Liver (tissue), 9 donors: ENCODE data around the gene LEMD1. TPM values are rescaled to one million over a fixed set of nuclear protein-coding genes. Genes with fewer than 3 reads are reported as not detected.

Experiments used
- DNase-seq: peaks from one replicate; pipeline ENCODE4 v3.0.0-alpha.2; 2017; ENCODE audit warnings: low spot score
- H3K27ac ChIP-seq, 2 donors: one replicate each; pipeline ENCODE4 v1.7.0; 2013; ENCODE audit warnings: inconsistent platforms in 2 of 2, low read length in 2 of 2, control low read depth in 1 of 2, low read depth in 1 of 2, mild to moderate bottlenecking in 1 of 2
- H3K27me3 ChIP-seq, 4 donors: one replicate each; pipeline versions ENCODE4 v1.6.1 to v1.7.0; 2013; ENCODE audit warnings: low read length in 3 of 4, inconsistent platforms in 1 of 4, mild to moderate bottlenecking in 1 of 4, moderate library complexity in 1 of 4; ENCODE audit not compliant: control insufficient read depth in 4 of 4, insufficient read depth in 4 of 4
- H3K36me3 ChIP-seq, 4 donors: one replicate each; pipeline versions ENCODE4 v1.6.1 to v1.7.0; 2013; ENCODE audit warnings: low read length in 3 of 4, mild to moderate bottlenecking in 3 of 4, low read depth in 1 of 4, moderate library complexity in 1 of 4; ENCODE audit not compliant: control insufficient read depth in 4 of 4, insufficient read depth in 3 of 4
- H3K4me1 ChIP-seq, 4 donors: one replicate each; pipeline versions ENCODE4 v1.6.1 to v1.7.0; 2013; ENCODE audit warnings: low read length in 3 of 4, mild to moderate bottlenecking in 3 of 4, moderate library complexity in 1 of 4; ENCODE audit not compliant: control insufficient read depth in 4 of 4, insufficient read depth in 4 of 4
- H3K4me3 ChIP-seq, 3 donors: one replicate each; pipeline versions ENCODE4 v1.6.1 to v1.7.0; 2013; ENCODE audit warnings: low read length in 3 of 3, control low read depth in 1 of 3, low read depth in 1 of 3, mild to moderate bottlenecking in 1 of 3
- H3K9ac ChIP-seq, 2 donors: one replicate each; pipeline ENCODE4 v1.7.0; 2013; ENCODE audit warnings: low read length in 2 of 2, mild to moderate bottlenecking in 2 of 2, moderate library complexity in 2 of 2, control low read depth in 1 of 2, low read depth in 1 of 2
- H3K9me3 ChIP-seq, 4 donors: one replicate each; pipeline versions ENCODE4 v1.6.1 to v1.7.0; 2013; ENCODE audit warnings: low read length in 3 of 4; ENCODE audit not compliant: control insufficient read depth in 4 of 4
- CTCF ChIP-seq: fragments of 150-350 bp; IDR thresholded peaks from 2 replicates; pipeline ENCODE4 v1.5.1; 2017; ENCODE audit warnings: improper control_type of control experiment, low read depth, low read length; ENCODE audit not compliant: missing input control
- EGR1 ChIP-seq, 2 donors: IDR thresholded peaks; 2 replicates each; pipeline ENCODE4 v1.6.1; 2016 to 2018; ENCODE audit warnings: antibody characterized with exemption in 2 of 2, low read depth in 2 of 2
- FOXA2 ChIP-seq: IDR thresholded peaks from 2 replicates; pipeline ENCODE4 v1.6.1; 2016; ENCODE audit warnings: antibody characterized with exemption
- GABPA ChIP-seq, 2 donors: IDR thresholded peaks in 1 of 2; conservative IDR thresholded peaks in 1 of 2; 2 replicates each; pipeline ENCODE4 v1.6.1; 2016; ENCODE audit warnings: antibody characterized with exemption in 2 of 2, mild to moderate bottlenecking in 1 of 2, moderate library complexity in 1 of 2
- HNF4G ChIP-seq: IDR thresholded peaks from 2 replicates; pipeline ENCODE4 v1.6.1; 2016; ENCODE audit warnings: antibody characterized with exemption
- JUND ChIP-seq, 2 donors: IDR thresholded peaks; 2 replicates each; pipeline ENCODE4 v1.6.1; 2016; ENCODE audit warnings: antibody characterized with exemption in 2 of 2
- MAX ChIP-seq: IDR thresholded peaks from 2 replicates; pipeline ENCODE4 v1.6.1; 2016; ENCODE audit warnings: antibody characterized with exemption
- NR2F2 ChIP-seq: IDR thresholded peaks from 2 replicates; pipeline ENCODE4 v1.6.1; 2016; ENCODE audit warnings: antibody characterized with exemption
- RAD21 ChIP-seq, 2 donors: IDR thresholded peaks; 2 replicates each; pipeline ENCODE4 v1.6.1; 2016; ENCODE audit warnings: antibody characterized with exemption in 2 of 2, mild to moderate bottlenecking in 2 of 2
- RXRA ChIP-seq, 2 donors: IDR thresholded peaks; 2 replicates each; pipeline ENCODE4 v1.6.1; 2017 to 2018; ENCODE audit warnings: antibody characterized with exemption in 2 of 2, mild to moderate bottlenecking in 1 of 2
- TAF1 ChIP-seq: conservative IDR thresholded peaks from 2 replicates; pipeline ENCODE4 v1.6.1; 2016; ENCODE audit warnings: antibody characterized with exemption, mild to moderate bottlenecking
- YY1 ChIP-seq: IDR thresholded peaks from 2 replicates; pipeline ENCODE4 v1.6.1; 2016; ENCODE audit warnings: antibody characterized with exemption, mild to moderate bottlenecking
- ZBTB33 ChIP-seq: IDR thresholded peaks from 2 replicates; pipeline ENCODE4 v1.6.1; 2016; ENCODE audit warnings: antibody characterized with exemption
- WGBS: extraction: QIAGEN DNeasy Blood & Tissue Kit; methylation state at CpG from one replicate; pipeline ENCODE4 v1.1.7; 2013; 5-methylcytosine and 5-hydroxymethylcytosine counted together
- polyA plus RNA-seq, 2 donors: library from polyadenylated mRNA; stranded (reverse) in 1 of 2; unstranded in 1 of 2; fragments of 200-250 nt in 1 of 2; fragments of >200 nt in 1 of 2; fragmentation: Nextera tagmentation in 1 of 2; extraction: Ambion mirVana in 1 of 2; gene quantifications; one replicate each; pipeline versions ENCODE4 v1.2.1 to v1.2.3, GENCODE V29; 2013 to 2015
- total RNA-seq, 2 donors: library from RNA; depleted of rRNA; stranded (reverse); fragments of >200 nt; gene quantifications; one replicate each; pipeline ENCODE4 v1.2.3, GENCODE V29; 2014
- donor health status: healthy.
- donor health status: healthy.
- donor health status: healthy.
- donor health status: healthy.
- donor health status: healthy.

Gene LEMD1
- total and polyA plus RNA-seq, 4 donors = not detected

DNA sequence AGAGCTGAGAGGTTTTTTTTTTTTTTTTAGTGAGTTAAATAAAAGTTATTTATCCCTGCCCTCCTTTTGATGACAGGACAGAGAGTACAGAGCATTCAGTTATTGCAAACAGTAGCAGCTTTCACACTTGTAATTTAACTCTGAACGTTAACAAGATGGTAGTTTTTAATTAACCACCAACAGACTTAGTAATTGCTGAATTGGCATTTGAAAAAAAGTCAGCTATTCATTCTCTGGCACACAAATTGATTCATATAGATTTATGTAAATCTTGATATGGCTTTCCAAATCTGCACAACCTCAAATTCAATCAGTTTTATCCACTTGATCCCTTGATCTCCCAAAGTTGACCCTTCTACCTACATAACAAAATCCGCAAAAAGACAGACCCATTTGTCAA is 918 bp downstream of the LEMD1 start (continued):
- TF ChIP-seq ZBTB33 (no peak), TAF1 (no peak), NR2F2 (no peak), EGR1 (IDR thresholded peaks at IDR 0.05; ENCODE audit: low read depth in 2 of 2) (no peak), YY1 (no peak), RAD21 (IDR thresholded peaks at IDR 0.05) (no peak), JUND (IDR thresholded peaks at IDR 0.05) (no peak), RXRA (IDR thresholded peaks at IDR 0.05) (no peak), MAX (no peak)

DNA sequence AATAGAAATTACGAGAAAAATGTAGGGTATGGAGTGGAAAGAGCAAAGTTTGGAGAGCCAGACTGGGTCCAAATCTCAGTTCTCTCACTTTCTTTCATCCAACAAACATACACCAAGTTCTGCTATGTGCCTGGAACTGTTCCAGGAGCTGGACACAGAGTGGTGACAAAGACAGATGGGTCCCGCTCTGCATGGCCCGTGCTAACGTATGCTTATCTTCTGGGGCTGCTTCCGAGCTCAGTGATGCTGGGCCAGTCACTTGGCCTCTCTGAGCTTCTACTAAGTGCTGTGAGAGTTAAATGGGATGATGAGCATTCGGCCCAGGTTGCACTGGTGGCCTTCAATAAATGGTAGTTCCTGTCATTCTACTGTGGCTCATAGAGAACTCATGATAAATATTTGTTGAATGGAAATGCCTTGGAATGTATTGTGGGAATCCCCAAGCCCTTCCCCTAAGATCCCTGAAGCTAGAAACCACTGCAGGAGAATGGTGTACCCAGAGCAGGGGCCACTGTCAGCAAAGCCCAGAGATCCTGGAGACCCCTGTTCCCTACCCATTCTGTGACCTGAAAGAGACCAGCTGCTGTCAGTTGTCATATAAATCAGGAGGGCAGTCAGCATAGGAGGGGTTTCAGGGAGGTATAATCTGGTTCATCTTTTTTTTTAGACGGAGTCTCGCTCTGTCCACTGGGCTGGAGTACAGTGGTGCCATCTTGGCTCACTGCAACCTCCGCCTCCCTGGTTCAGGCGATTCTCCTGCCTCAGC is 3.8 kb downstream of the LEMD1 start:
- Histone ChIP-seq H3K4me3 (no peak overlapping the region), H3K36me3 (no peaks in the 10 kb centered on the region), H3K27me3 (no peaks in the 10 kb centered on the region), H3K27ac (no peak overlapping the region), H3K9me3 (no peaks in the 10 kb centered on the region), H3K4me1 (no peaks in the 10 kb centered on the region), H3K9ac (no peak overlapping the region)
- TF ChIP-seq FOXA2 = no peak
- no peak for TF ChIP-seq GABPA (IDR thresholded peaks at IDR 0.05 in 1 of 2, conservative IDR thresholded peaks at IDR 0.05 in 1 of 2)
- no peak for TF ChIP-seq HNF4G
- no peak for TF ChIP-seq MAX
- no peak for TF ChIP-seq EGR1 (IDR thresholded peaks at IDR 0.05; ENCODE audit: low read depth in 2 of 2)
- no peak for TF ChIP-seq ZBTB33
- DNase-seq = no peak
- 86% methylated on average over 10 of the region's 10 CpGs for WGBS

GRCh38 chr1:205416322-205416721 is 5.5 kb downstream of the LEMD1 start:
- no peak for TF ChIP-seq CTCF
- Histone ChIP-seq H3K27me3 (peaks cover 0 to 2% (median 0%) of the 10 kb centered on the region in 4 donors), H3K9ac (no peak overlapping the region), H3K4me3 (no peak overlapping the region), H3K4me1 (no peaks in the 10 kb centered on the region), H3K27ac (no peak overlapping the region), H3K9me3 (no peaks in the 10 kb centered on the region), H3K36me3 (no peaks in the 10 kb centered on the region)
- 89% methylated on average over 2 of the region's 2 CpGs for WGBS
- no peak for DNase-seq
